Measurements from ENCODE around the gene ZNF664.

Gene ZNF664

GRCh38 chr12:123960856-123961255 lies 12.2 kb upstream of the ZNF664 start:
- DNase-seq (ENCODE audit: low spot score in 2 of 2): no peak
- no peak overlapping the region for H3K27ac Mint-ChIP-seq
- no peak for ATAC-seq
- no peaks in the 10 kb centered on the region for H3K9me3 Mint-ChIP-seq
- H3K4me3 Mint-ChIP-seq: no peak overlapping the region
- peaks cover 6% of the 10 kb centered on the region for H3K36me3 Mint-ChIP-seq
- H3K4me1 Mint-ChIP-seq: peaks cover 10% of the 10 kb centered on the region

GRCh38 chr12:123961585-123962345 lies 11.2 kb upstream of the ZNF664 start:
- Mint-ChIP-seq H3K9me3 (no peaks in the 10 kb centered on the region), H3K27ac (no peak overlapping the region), H3K4me3 (no peak overlapping the region), H3K4me1 (peaks cover 10% of the 10 kb centered on the region), H3K36me3 (peaks cover 6% of the 10 kb centered on the region)
- peak in 1 of 2 donors; percentile 28 for DNase-seq (ENCODE audit: low spot score in 2 of 2)
- no peak for ATAC-seq

- DNase-seq (ENCODE audit: low spot score in 2 of 2): no peak
- H3K36me3 Mint-ChIP-seq: peaks cover 6% of the 10 kb centered on the region
- no peak overlapping the region for H3K27ac Mint-ChIP-seq
- no peak for ATAC-seq
- no peaks in the 10 kb centered on the region for H3K9me3 Mint-ChIP-seq
- H3K4me3 Mint-ChIP-seq: no peak overlapping the region
- peaks cover 10% of the 10 kb centered on the region for H3K4me1 Mint-ChIP-seq
These were observed 10.5 kb upstream of the ZNF664 start for GRCh38 chr12:123962513-123962912.

- Mint-ChIP-seq H3K9me3 (no peaks in the 10 kb centered on the region), H3K27ac (no peak overlapping the region), H3K4me3 (no peak overlapping the region), H3K36me3 (no peaks in the 10 kb centered on the region), H3K4me1 (peaks cover 14% of the 10 kb centered on the region)
- DNase-seq (ENCODE audit: low spot score in 2 of 2) (no peak), ATAC-seq (no peak)
These were observed 9.2 kb upstream of the ZNF664 start for GRCh38 chr12:123963821-123964220.

GRCh38 chr12:123965382-123965781 lies 7.6 kb upstream of the ZNF664 start:
- Mint-ChIP-seq H3K4me1 (peaks cover 29% of the 10 kb centered on the region), H3K4me3 (no peak overlapping the region), H3K36me3 (peaks cover 6% of the 10 kb centered on the region), H3K27ac (no peak overlapping the region), H3K9me3 (no peaks in the 10 kb centered on the region)
- no peak for DNase-seq (ENCODE audit: low spot score in 2 of 2)
- ATAC-seq: no peak

- H3K9me3 Mint-ChIP-seq: no peaks in the 10 kb centered on the region
- no peak overlapping the region for H3K4me3 Mint-ChIP-seq
- H3K36me3 Mint-ChIP-seq: peaks cover 8% of the 10 kb centered on the region
- peaks cover 33% of the 10 kb centered on the region for H3K4me1 Mint-ChIP-seq
- no peak overlapping the region for H3K27ac Mint-ChIP-seq
- DNase-seq (ENCODE audit: low spot score in 2 of 2) (no peak), ATAC-seq (no peak)
These were observed 6.4 kb upstream of the ZNF664 start for GRCh38 chr12:123966596-123966995.

GRCh38 chr12:123967121-123967586 lies 5.9 kb upstream of the ZNF664 start:
- no peak overlapping the region for H3K4me3 Mint-ChIP-seq
- H3K27ac Mint-ChIP-seq: no peak overlapping the region
- ATAC-seq (no peak), DNase-seq (ENCODE audit: low spot score in 2 of 2) (no peak)
- peaks cover 12% of the 10 kb centered on the region for H3K36me3 Mint-ChIP-seq
- peaks cover 33% of the 10 kb centered on the region for H3K4me1 Mint-ChIP-seq
- no peaks in the 10 kb centered on the region for H3K9me3 Mint-ChIP-seq

GRCh38 chr12:123971449-123971769 lies 1.6 kb upstream of the ZNF664 start:
- Mint-ChIP-seq H3K4me3 (peak overlapping the region; percentile 87), H3K36me3 (peaks cover 32% of the 10 kb centered on the region), H3K9me3 (no peaks in the 10 kb centered on the region), H3K27ac (peak overlapping the region; percentile 85), H3K4me1 (peaks cover 37% of the 10 kb centered on the region)
- ATAC-seq: no peak
- DNase-seq (ENCODE audit: low spot score in 2 of 2): no peak

- no peaks in the 10 kb centered on the region for H3K9me3 Mint-ChIP-seq
- peaks cover 37% of the 10 kb centered on the region for H3K36me3 Mint-ChIP-seq
- ATAC-seq (peak; percentile 11), DNase-seq (ENCODE audit: low spot score in 2 of 2) (peak; percentile 30 to 77)
- H3K4me3 Mint-ChIP-seq: peak overlapping the region; percentile 87
- peak overlapping the region; percentile 85 for H3K27ac Mint-ChIP-seq
- H3K4me1 Mint-ChIP-seq: peaks cover 37% of the 10 kb centered on the region
These were observed 1.1 kb upstream of the ZNF664 start for GRCh38 chr12:123971770-123972456.

GRCh38 chr12:123973552-123974341 lies 732 bp downstream of the ZNF664 start:
- peak overlapping the region; percentile 87 for H3K4me3 Mint-ChIP-seq
- no peaks in the 10 kb centered on the region for H3K9me3 Mint-ChIP-seq
- DNase-seq (ENCODE audit: low spot score in 2 of 2) (peak; percentile 10 to 71), ATAC-seq (no peak)
- peaks cover 51% of the 10 kb centered on the region for H3K36me3 Mint-ChIP-seq
- peak overlapping the region; percentile 85 for H3K27ac Mint-ChIP-seq
- peaks cover 33% of the 10 kb centered on the region for H3K4me1 Mint-ChIP-seq

- Mint-ChIP-seq H3K27ac (peak overlapping the region; percentile 43), H3K9me3 (no peaks in the 10 kb centered on the region), H3K4me1 (peaks cover 20% of the 10 kb centered on the region), H3K36me3 (peaks cover 52% of the 10 kb centered on the region), H3K4me3 (no peak overlapping the region)
- ATAC-seq (no peak), DNase-seq (ENCODE audit: low spot score in 2 of 2) (no peak)
These were observed 3.3 kb downstream of the ZNF664 start for GRCh38 chr12:123976227-123976826.

- peaks cover 34% of the 10 kb centered on the region for H3K4me1 Mint-ChIP-seq
- H3K4me3 Mint-ChIP-seq: no peak overlapping the region
- H3K27ac Mint-ChIP-seq: no peak overlapping the region
- H3K9me3 Mint-ChIP-seq: no peaks in the 10 kb centered on the region
- peaks cover 39% of the 10 kb centered on the region for H3K36me3 Mint-ChIP-seq
- DNase-seq (ENCODE audit: low spot score in 2 of 2) (peak in 1 of 2 donors; percentile 30), ATAC-seq (no peak)
These were observed 6.6 kb downstream of the ZNF664 start for GRCh38 chr12:123979566-123979965.

GRCh38 chr12:123982269-123982668 lies 9.3 kb downstream of the ZNF664 start:
- peaks cover 27% of the 10 kb centered on the region for H3K36me3 Mint-ChIP-seq
- no peaks in the 10 kb centered on the region for H3K9me3 Mint-ChIP-seq
- DNase-seq (ENCODE audit: low spot score in 2 of 2): peak in 1 of 2 donors; percentile 33
- no peak for ATAC-seq
- peaks cover 33% of the 10 kb centered on the region for H3K4me1 Mint-ChIP-seq
- no peak overlapping the region for H3K27ac Mint-ChIP-seq
- no peak overlapping the region for H3K4me3 Mint-ChIP-seq

GRCh38 chr12:123983822-123984485 lies 10.9 kb downstream of the ZNF664 start:
- no peaks in the 10 kb centered on the region for H3K9me3 Mint-ChIP-seq
- peaks cover 30% of the 10 kb centered on the region for H3K36me3 Mint-ChIP-seq
- ATAC-seq: peak; percentile 78
- H3K27ac Mint-ChIP-seq: no peak overlapping the region
- DNase-seq (ENCODE audit: low spot score in 2 of 2): peak in 1 of 2 donors; percentile 53
- H3K4me3 Mint-ChIP-seq: no peak overlapping the region
- H3K4me1 Mint-ChIP-seq: peaks cover 43% of the 10 kb centered on the region
